GM10266 (cell line): ENCODE measurements around the gene TOP1.

Experiments used
- DNase-seq: peaks from one replicate; pipeline ENCODE4 v3.0.0; 2012; ENCODE audit errors: extremely low spot score
- CTCF ChIP-seq: IDR thresholded peaks from 2 replicates; pipeline ENCODE4 v1.5.1; 2012; ENCODE audit warnings: mild to moderate bottlenecking, low read depth; ENCODE audit not compliant: control insufficient read depth, insufficient read depth; ENCODE audit errors: missing control alignments

Gene TOP1

DNA sequence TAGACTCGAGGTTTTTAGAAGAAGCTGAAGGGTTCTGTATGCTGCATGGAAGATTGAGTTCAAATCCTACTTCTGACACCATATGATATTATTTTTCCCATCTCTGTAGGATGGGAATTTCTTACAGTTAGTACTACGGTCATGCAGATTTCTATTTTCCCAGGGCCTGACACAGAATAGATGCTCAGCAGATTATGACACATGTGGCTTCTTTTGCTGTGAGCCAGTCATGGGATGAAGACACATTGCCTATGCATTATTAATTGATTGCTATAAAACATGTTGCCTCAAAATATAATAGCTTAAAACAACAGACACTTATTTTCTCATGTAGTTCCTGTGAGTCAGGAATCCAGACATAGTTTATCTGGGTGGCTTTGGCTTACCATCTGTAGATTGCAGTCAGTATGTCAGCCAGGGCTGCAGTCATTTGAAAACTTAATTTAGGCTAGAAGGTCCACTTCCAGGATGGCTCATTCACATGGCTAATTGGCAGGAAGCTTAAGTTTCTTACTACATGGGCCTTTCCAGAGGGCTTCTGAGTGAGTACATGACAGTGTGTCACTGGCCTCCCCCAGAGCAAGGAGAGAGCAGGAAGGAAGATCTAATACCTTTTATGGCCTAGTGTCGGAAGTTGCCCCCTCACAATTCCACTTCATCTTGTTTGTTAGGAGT is 29.5 kb downstream of the TOP1 start:
- no peak for TF ChIP-seq CTCF
- no peak for DNase-seq

DNA sequence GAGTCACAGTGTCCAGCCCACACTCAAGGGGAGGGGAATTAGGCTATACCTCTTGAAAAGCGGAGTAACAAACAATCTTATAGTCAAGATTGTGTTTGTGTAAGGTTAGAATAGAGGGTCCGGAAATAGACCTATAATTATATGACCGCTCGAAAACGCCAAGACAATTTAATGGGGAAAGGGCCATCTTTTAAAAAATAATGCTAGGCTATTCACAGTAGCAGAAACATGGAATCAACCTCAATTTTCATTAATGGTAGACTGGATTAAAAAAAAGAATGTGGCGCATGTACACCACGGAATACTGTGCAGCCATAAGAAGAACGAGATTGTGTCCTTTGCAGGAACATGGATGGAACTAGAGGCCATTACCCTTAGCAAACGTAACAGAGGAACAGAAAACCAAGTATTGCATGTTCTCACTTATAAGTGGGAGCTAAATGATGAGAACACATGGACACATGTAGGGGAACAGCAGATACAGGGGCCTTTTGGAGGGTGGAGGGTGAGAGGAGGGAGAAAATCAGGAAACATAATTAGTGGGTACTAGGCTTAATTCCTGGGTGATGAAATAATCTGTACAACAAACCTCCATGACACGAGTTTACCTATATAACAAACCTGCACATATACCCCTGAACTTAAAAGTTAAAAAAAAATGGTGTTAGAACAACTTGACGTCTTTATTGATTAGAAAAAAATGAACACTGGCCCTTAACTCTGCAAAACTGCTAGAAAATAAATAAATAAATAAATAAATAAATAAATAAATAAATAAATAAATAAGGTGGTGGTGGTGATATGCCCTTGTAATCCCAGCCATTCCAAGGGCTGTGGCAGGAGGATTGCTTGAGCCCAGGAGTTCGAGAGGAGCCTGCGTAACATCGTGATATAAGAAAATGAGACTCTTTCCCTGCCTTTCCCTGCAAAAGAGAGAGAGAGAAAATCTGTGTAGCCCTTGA is 30.3 kb downstream of the TOP1 start:
- TF ChIP-seq CTCF, result no peak

GRCh38 chr20:41061155-41061554 is 32.5 kb downstream of the TOP1 start:
- DNase-seq, result no peak
- TF ChIP-seq CTCF, result no peak

More for the DNA sequence above, 30.3 kb downstream of the TOP1 start:
- no peak for DNase-seq

- peak; percentile 12 for TF ChIP-seq CTCF
- no peak for DNase-seq
These were observed 34.8 kb downstream of the TOP1 start for GRCh38 chr20:41063442-41063841.

GRCh38 chr20:41064377-41064776 is 35.8 kb downstream of the TOP1 start:
- peak; percentile 38 for DNase-seq
- TF ChIP-seq CTCF, result peak; percentile 39

- no peak for DNase-seq
These were observed 37.1 kb downstream of the TOP1 start for GRCh38 chr20:41065716-41066115.

More at GRCh38 chr20:41065716-41066115, 37.1 kb downstream of the TOP1 start:
- TF ChIP-seq CTCF, result no peak
